Cardiac ventricle fibroblast (primary cell): ENCODE results near the gene SNRNP48. TPM values are rescaled to one million over a fixed set of nuclear protein-coding genes. Genes with fewer than 3 reads are reported as not detected.

Experiments used
- total RNA-seq: library from RNA; depleted of rRNA; stranded (reverse); fragments of >200 nt; gene quantifications from 2 replicates; pipeline ENCODE4 v1.2.3, GENCODE V29; 2015

The SNRNP48 gene, protein sequence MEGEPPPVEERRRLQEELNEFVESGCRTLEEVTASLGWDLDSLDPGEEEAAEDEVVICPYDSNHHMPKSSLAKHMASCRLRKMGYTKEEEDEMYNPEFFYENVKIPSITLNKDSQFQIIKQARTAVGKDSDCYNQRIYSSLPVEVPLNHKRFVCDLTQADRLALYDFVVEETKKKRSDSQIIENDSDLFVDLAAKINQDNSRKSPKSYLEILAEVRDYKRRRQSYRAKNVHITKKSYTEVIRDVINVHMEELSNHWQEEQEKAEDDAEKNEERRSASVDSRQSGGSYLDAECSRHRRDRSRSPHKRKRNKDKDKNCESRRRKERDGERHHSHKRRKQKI
- 5.4 and 6.6 TPM in 2 replicates for total RNA-seq

GRCh38 chr6:7589949-7590917 lies at the start of gene SNRNP48:
SNRNP48 (plus strand) TSS chr6:7590198; CDS start chr6:7590258, 60 bp downstream.

GRCh38 chr6:7541175-7542064 lies 48.6 kb upstream of the SNRNP48 start, which contains the start of gene DSP:
DSP (plus strand) TSS chr6:7541671; CDS start chr6:7541916, 245 bp downstream.

Other genes starting within 250 kb of the SNRNP48 start
- not detected in 2 replicates for gene CAGE1, start 200.5 kb upstream of the SNRNP48 start, total RNA-seq
- 12.1 and 12.9 TPM in 2 replicates for gene RIOK1, start 200.4 kb upstream of the SNRNP48 start, total RNA-seq
- gene DSP, start 48.5 kb upstream of the SNRNP48 start, total RNA-seq = 0.29 and 0.31 TPM in 2 replicates
- gene BMP6, start 135.9 kb downstream of the SNRNP48 start, total RNA-seq = 4.9 and 8.8 TPM in 2 replicates